NCI-H1930 (cell line): ENCODE data around the gene FOXP1.
"Not testable (repeated sequence)": the region's sequence is repeated elsewhere in the genome, so short reads cannot be mapped to it uniquely, and the experiment has no call there.

ENCODE experiments used
- DNase-seq, 2 experiments: peaks; one replicate each; lab custom pipeline; 2025; lab: John Stamatoyannopoulos, UW

Gene FOXP1

DNA sequence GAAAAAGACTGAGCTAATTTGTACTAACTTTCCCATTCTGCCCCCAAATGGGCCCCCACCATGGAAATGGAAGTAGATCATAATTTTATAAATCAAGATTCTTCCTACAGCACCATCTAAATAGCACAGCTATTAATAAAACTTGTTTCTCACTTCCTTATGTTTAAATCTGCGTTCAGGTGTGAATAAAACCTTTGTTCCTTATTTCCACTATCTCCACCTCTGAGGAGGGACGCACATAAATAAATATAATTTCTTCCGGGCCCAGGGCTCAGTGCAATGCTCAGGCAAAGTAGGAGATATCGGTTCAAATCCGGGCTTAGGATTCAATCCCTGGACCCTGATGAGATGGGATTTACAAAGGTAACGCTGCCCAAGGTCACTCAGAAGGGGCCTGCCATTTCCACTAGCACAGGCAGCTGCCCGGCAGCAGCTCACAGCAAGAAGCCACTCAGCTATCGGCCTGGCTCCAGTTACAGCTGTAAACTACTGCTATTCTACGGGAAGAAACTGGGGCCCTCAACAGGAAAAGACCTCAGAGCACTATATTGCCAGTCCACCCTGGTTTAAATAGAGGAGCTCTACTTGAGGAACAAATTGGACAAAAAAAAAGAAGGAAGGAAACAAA lies 52.5 kb downstream of the FOXP1 start:
- DNase-seq, result no peak

DNA sequence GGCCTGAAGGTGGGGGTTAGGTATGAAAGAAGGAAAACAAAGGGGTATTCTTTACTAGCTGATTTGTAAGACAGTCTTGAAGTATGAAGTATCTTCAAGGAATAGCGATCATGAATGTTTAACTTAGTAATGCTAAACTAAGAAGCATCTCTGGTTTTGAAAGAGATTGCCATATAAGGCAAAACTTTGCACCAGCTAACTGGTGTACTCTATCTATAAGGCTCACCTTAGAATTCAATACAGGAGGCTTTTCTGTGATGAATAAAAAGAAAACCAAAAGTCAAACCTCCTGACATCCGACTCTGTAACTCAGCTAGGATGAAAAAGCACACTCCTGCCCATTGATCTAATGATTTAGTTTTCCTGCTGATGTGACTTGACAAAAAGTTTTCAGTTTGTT lies 54.7 kb downstream of the FOXP1 start:
- DNase-seq, result no peak

DNA sequence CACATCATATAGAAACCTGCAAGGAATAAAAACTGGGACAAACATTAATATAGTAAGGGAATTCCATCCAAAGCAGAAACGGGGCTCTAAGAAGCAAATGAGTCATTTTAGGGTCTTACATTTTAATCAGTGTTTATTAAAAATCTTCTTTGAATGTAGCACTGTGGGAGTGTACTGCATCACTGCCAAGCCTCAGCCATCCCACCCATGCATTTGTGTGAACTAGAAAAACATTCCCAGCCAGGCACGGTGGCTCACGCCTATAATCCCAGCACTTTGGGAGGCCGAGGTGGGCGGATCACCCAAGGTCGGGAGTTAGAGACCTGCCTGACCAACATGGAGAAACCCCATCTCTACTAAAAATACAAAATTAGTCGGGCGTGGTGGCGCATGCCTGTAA lies 57.1 kb downstream of the FOXP1 start:
- DNase-seq, result not testable (repeated sequence)

DNA sequence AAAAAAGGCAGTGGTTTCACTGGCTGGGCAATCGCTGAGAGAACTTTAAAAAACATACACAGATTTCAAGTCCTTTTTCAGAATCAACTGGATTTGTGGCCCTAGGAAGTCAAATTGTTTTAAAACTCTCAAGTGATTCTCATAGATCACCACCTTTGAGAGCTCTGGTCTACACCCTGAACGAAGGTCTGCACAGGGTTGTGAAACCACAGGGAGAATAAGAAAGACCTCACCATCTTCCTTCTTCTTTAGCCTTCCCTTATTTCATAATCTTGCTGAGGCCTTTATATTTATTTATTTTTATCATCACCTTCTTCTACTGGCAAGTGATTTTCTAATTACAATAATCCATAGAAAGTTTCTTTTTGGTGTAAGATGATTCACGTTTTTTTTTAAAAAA lies 58.1 kb downstream of the FOXP1 start:
- DNase-seq, result no peak

DNA sequence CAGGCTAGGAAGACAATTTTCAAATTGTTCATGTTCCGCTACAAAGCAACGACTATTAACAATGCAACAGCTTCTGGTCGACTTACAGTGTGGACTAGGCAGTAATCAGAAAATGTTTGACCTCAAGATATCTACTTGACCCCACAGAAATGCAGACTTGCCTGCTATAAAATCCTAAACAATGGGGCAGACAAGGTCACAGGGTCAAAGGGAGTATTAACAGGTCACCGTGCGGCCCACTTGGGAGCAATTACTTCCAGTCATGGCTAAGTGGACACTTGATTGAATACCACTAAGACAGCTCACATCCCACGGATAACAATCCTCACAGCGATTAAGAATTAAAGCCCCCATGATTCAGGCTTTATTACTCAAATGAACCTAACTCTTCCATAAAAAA lies 58.9 kb downstream of the FOXP1 start:
- no peak for DNase-seq

DNA sequence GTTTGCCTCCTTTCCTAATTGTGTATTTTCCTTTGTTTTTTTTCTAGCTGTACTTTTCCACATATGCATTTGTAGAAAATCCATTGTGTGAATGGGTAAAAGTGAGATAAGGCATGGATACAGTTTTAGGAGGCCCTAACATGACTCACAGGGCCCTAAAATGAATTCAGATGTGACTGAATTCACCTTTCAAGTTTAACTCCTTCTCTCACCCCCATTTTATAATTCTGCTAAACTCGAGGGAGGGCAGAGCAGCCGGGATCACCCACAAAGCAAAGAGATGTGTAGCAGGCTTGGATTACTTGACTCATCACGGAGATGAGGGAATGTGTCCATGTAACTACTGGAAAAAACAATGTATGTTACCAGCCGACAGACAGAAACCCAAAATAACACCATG lies 59.9 kb downstream of the FOXP1 start:
- DNase-seq, result no peak

DNA sequence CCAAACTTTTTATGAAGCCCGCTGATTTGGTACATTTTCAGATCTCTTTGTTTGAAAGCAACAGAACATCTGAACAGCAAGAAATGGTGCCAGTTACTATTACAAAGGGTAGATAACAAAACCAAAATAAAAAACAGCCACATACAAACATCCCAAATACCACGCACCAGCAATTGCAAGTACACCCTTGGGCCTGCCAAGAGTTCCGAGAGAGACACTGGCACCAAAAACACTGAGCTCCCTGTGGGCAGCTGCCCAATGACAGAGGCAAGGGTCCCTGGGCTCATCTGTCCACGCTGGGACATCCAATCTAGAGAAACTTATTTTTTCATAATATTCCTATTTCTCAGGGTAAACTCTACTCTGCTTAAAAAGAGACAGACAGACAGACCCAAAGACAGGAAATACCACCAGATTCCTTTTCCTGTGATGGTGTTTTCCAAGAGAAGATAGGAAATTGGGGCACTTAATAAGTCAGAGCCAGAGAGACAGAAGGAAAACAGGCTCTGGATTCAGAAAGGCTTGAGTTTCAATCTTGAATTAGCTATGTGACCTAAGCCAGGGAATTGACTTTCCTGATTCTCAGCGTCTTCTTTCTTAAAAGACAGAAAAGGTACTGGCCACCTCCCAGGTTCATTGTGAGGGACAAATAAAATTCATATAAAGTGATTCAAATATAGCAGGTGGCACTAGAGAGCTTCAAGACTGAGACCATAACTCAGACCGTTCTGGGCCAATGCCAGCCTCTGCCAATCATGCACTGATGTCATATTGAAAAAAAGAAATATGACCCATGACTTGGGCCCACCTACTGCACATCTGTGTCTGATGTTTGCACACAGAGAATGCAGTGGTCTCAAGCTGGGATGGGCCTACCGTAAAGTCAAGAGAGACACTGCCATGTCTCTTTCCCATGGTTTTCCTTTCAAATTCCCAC lies 61.3 kb downstream of the FOXP1 start:
- no peak for DNase-seq

DNA sequence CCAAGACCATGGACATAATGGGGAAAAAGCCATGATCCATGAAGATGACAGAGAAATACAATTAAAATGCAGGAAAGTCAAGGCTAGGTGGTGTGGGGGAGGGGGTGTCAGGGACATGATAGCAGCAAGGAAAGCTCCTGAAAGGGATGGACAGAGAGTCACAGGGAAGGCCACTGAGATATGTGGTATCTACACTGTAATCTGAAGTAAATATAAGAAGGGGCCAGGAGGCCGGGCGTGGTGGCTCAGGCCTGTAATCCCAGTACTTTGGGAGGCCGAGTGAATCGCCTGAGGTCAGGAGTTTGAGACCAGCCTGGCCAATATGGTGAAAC lies 62.5 kb downstream of the FOXP1 start:
- no peak for DNase-seq

DNA sequence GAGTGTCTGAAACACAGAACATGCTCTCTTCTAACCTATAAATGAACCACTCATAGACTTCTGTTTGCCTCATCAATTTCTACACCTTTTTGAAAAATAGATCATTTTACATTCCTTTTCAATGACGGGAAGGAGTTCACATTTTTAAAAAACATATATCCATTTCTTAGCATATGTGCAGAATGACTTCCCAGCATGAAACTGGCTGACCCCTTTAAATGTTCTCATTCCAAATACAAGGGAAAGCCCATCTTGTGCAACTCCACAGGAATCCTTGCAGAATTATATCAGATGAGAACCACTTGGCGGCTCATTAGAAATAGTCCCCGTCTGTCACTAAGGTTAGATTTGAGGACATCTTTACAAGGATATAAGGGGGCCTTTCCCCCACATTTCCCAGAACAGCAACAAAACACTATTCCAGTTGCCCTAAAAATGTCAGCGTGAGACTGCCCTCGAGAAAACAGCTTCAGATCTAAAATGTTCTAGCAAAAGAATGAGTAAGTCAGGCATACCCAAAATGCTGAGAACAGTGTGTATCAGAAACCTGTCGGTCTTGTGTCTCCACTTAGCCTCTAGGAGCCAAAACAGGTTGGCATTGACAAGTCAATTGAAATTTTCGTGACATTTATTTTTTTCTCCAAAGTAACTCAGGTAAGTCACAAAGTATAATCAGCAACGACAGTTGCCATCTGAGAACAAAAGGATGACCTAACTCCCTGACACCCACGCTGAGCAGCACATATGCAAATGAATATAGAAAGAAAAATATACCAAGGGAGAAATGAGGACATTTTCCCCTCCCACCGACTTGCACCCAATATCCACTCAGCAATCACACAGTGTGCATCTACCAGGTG lies 63.1 kb downstream of the FOXP1 start:
- no peak for DNase-seq

DNA sequence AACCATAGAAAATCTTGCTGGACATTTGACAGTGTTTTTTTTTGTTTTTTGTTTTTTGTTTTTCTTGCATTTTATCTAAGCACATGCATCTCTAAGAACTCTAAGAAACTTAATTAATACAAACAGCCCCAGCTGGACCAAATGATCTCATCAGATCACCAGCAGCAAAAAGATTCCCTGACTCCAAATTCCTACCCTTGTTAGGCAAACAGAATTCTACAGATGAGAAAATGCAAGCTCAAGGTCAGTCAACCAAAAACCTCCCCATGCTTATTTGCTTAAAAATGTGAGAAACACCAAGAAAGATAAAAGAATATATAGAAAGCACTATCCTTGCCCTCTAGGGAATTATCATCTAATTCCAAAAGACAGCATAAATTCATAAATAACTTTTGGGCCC lies 65.4 kb downstream of the FOXP1 start:
- no peak for DNase-seq

DNA sequence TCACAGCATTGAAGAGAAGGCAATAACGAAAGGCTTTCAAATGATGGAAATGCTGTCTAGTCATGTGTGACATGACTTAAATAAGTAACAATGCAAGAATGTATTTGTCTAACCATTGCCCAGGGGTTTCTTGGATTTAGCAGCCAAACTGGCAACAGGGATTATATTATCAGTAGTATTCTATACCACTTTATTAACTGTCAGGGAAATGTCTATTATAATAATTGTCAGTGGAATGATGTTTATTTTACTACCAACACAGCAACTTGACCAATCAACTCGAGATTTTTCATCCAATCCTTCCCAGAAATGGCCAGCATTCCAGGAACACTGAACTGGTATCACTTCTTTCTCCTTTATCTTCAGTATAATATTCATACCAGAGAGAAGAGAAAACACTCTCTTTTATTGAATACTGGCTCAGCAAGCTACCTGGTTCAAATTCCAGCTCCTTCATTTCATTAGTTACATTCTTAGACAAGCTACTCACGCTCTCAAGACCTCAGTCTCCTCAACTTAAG lies 66.2 kb downstream of the FOXP1 start:
- DNase-seq, result no peak

DNA sequence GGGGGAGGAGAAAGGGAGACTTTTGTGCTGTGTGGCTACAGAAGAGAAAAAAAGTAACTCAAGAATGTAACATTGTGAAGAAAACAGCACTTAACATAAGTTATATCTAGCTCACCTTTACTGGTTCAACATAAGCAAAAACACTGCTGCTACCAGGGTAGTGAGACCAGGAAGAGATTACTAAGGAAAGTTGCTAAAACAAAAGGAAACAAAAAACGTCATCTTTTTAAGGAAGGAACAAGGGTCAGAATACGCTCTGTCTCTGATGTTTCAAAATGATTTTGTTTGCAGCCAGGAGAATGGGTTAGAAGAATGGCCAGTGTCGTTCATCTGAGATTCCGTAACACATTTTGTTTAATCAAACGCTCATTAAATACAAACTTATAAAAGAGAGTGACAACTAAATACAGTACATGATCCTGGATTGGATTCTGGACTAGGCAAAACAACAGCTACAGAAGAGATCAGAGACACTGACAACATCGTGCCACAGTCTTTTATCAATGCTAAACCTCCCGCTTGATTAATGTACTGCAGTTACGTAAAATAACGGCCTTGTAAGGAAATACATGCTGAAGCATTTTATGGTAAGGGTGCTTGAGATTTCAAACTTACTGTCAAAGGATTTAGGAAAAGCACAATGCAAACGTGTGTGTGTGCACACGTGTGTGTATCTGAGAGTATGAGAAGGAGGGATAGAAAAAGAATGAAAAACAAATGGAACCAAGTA lies 67.7 kb downstream of the FOXP1 start:
- no peak for DNase-seq

DNA sequence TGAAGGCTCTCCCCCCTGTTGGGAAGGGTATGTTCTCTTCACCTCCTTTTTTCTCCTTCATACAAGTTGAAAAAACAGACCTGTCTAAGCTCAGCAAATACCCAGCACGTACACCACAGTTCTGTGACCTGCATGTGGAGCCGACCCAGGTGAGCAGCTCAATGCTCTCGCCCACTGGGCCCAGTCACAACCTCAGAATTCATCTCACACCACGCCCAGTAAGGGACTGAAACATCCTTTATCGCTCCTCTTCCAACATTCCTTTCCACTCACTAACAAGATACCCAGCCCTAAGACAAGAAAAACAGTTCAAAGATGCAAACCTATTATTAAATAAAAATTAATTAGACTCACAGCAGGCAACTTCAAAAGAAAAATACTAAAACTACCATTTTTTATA lies 68.9 kb downstream of the FOXP1 start:
- DNase-seq, result no peak

DNA sequence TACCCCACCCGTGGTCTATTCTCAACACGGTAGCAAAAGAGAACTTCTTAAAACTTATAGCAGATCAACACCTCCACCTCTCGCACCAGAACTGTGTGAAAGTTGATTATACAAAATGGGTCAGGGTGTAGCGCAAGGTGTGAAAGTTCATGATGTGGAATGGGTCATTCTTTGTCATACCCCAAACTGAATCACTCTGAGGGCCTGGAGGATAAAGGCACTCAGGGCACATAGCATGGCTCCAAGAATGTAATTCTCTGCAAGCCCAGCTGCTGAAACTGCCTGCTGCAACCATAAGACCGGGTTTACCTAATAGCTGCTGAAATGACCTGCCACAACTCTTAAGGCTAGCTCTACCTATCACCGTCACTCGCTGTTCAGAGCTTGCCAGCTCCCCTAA lies 70.0 kb downstream of the FOXP1 start:
- DNase-seq, result no peak

DNA sequence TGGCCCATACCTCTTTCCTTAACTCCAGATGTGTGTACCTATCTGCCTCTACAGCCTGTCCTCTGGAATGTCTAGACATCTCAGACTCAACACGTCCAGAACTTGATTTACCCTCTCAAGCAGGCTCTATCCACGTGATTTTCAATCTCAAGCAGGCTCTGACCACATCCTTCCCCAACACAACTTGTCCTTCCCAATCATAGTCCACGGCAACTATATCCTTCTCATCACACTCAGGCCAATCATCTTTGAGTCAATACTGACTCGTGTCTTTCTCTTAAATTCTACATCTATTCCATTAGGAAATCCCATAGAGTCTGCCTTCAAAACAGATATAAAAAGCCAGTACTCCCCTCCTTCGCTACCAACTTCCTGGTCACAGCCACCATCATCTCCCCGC lies 70.4 kb downstream of the FOXP1 start:
- no peak for DNase-seq

DNA sequence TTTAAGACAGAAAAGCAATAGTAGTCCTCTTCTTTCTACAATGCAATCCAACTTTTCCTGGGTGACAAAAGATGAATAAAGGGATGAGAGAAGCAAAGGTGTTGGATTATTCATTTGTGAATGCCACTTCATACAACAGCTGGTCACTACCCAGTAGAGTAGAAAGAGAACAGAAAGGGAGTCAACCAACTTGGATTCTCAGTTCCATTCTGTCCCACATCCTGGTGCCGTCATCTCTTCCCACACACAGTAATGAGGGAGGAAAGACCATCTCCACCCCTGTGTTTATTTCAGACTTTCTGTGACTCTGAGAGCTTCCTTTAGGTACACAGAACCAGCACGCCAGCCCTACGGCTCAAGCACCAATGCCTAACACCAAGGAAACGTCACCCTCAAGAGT lies 71.0 kb downstream of the FOXP1 start:
- no peak for DNase-seq

DNA sequence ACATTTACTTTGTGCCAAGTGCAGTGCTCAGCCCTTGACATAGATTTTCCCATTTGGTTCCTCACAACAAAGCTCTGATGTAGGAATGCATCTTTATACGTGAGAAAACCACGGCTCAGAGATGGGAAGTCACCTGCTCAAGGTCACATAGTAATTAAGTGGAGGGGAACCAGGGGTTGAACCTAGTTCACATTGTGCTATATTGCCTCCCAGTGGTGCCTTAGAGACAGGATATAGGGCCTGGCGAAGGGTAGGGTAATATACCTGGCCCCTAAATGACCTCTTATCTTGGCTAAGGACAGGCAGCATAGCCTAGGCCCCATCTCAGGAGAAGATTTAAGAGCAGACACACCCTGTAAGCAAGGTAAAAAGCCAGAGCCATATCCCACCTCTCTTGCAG lies 71.5 kb downstream of the FOXP1 start:
- no peak for DNase-seq

DNA sequence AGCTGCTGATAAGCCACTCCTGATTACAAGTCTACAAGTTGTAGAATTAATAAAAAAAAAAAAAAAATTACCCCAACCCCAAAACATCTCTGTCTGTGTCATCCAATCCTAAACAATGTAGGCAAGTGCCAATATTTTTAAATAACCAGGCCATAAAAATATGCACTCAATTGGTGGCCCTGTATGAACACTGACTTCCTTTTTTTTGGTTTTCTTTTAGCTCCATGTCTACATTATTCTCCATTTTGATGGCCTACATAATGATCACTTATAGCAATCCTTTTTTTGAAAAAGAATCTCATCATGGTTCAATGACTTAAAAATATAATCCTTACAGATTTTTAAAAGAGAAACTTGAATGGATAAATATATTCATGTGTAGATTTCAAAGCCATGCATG lies 72.1 kb downstream of the FOXP1 start:
- DNase-seq, result no peak

DNA sequence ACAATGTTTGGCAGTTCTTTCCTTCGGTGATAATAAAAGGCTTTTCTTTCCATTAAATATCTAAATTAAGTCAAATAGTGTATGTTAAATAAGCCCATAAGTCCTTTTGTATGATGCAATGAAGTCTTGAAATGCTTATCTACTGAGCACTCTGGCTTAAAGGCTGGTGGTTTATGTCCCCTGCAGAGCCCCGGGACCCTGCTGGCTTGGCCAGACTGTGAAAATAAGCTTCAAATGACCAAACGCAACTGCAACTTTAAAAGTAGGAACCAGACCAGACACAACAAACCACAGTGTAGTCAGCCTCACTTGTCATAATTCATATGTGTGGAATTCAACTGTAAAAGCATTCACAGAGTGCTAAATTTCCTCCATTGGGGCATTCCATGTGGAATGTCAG lies 72.5 kb downstream of the FOXP1 start:
- DNase-seq, result no peak

DNA sequence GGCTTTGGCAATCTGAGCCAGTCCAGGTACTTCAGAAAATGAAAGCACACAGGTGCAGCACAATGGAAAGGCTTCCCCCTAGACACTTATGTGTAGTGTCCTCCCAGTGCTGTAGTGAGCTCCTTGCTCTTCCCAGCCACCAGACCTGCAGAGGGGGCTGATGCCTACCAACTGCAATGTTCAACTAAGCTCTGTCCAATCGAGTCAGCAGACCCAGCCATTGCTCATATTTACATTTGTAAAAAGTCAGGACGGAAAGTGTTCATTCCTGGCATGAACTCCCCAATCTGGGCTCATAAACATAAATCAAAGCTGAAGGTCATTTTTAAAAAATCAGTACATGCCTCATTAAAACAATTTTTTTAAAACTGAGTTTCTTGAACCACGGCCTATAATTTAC lies 73.0 kb downstream of the FOXP1 start:
- DNase-seq, result no peak

DNA sequence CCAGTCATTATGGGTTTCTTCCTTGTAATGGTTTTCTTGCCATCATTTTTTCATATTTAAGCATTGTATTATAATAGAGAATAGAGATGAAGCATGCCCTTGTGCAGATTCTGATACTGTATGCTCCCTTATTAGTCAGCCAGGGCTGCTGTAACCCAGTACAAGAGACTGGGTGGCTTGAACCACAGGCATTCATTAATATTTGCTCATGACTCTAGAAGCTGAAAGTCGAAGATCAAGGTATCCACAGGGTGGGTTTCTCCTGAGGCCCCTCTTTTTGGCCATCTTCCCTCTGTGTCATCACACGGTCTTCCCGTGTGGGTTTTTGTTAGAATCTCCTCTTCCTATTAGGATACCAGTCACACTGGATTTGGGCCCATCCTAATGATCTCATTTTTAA lies 74.5 kb downstream of the FOXP1 start:
- no peak for DNase-seq

DNA sequence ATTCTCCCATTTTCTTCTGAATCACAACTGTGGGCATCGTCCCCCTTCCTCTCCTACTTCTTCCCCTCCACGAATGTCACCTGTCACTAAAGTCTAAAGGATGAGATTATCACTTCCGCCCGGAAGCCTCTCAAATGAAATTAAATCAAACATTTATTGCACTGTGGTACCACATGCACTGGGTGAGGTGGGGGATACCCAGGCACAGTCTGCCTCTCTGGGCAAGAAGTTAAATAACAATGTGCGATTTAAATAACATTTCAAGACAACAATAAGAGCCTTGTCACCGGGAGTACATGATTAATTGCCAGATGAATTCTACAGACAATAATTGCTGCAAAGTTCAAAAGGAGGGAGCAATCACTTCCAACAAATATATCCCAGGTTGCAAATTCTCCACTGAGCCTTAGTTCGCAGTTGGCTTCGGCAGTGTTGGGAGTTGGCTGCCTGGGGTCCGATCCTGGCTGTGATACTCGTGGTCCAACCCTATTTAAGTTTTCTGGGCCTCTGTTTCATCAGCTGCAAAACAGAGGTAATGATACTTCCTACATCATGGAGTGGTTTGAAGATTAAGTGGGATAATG lies 77.7 kb downstream of the FOXP1 start:
- no peak for DNase-seq
